ENCODE results near the gene RPF1. TPM values are rescaled to one million over a fixed set of nuclear protein-coding genes. Genes with fewer than 3 reads are reported as not detected.

The RPF1 gene
- polyA plus RNA-seq, 3 donors = 11.9 to 25.4 (median 23.8) TPM

GRCh38 chr1:84433258-84434080 lies 45.6 kb upstream of the RPF1 start:
- WGBS (ENCODE audit: insufficient coverage) = 13% methylated on average over 5 of the region's 11 CpGs
- Mint-ChIP-seq H3K4me3 (peak overlapping the region; percentile 71 to 82), H3K9me3 (peaks cover 0 to 8% (median 4%) of the 10 kb centered on the region in 7 donors), H3K4me1 (peaks cover 19% of the 10 kb centered on the region), H3K36me3 (peaks cover 0 to 1% of the 10 kb centered on the region in 2 donors), H3K27ac (peak overlapping the region in 4 of 7 donors; percentile 44 to 76 (median 68)), H3K27me3 (ENCODE audit: low read depth in 3 of 3) (no peaks in the 10 kb centered on the region)
- TF ChIP-seq, protein P1, sequence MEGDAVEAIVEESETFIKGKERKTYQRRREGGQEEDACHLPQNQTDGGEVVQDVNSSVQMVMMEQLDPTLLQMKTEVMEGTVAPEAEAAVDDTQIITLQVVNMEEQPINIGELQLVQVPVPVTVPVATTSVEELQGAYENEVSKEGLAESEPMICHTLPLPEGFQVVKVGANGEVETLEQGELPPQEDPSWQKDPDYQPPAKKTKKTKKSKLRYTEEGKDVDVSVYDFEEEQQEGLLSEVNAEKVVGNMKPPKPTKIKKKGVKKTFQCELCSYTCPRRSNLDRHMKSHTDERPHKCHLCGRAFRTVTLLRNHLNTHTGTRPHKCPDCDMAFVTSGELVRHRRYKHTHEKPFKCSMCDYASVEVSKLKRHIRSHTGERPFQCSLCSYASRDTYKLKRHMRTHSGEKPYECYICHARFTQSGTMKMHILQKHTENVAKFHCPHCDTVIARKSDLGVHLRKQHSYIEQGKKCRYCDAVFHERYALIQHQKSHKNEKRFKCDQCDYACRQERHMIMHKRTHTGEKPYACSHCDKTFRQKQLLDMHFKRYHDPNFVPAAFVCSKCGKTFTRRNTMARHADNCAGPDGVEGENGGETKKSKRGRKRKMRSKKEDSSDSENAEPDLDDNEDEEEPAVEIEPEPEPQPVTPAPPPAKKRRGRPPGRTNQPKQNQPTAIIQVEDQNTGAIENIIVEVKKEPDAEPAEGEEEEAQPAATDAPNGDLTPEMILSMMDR (IDR thresholded peaks at IDR 0.05) = peak; percentile 87
- Histone ChIP-seq H3K27me3 (ENCODE audit: control insufficient read depth in 2 of 2, insufficient read depth in 2 of 2, low read length in 2 of 2) (no peaks in the 10 kb centered on the region), H3K9ac (ENCODE audit: insufficient read depth, low read length, poor library complexity, severe bottlenecking) (peak overlapping the region; percentile 4), H3K4me2 (replicated peaks; ENCODE audit: extremely low read depth, low read length, poor library complexity, severe bottlenecking) (peak overlapping the region; percentile 68), H3K36me3 (replicated peaks in 1 of 2; ENCODE audit: control insufficient read depth in 1 of 2, insufficient read depth in 2 of 2, low read length in 2 of 2) (no peaks in the 10 kb centered on the region), H4K20me1 (ENCODE audit: insufficient read depth, low read length) (no peaks in the 10 kb centered on the region), H2AFZ (ENCODE audit: insufficient read depth, low read depth, low read length, poor library complexity, severe bottlenecking) (peak overlapping the region; percentile 71), H3K4me1 (ENCODE audit: control insufficient read depth in 1 of 2, insufficient read depth in 2 of 2, low read length in 2 of 2) (peaks cover 51 to 61% of the 10 kb centered on the region in 2 donors), H3K9me3 (replicated peaks in 1 of 2; ENCODE audit: control insufficient read depth in 1 of 2, insufficient read depth in 1 of 2, low read length in 2 of 2) (no peaks in the 10 kb centered on the region), H3K4me3 (replicated peaks in 1 of 3; ENCODE audit: low read depth in 2 of 3, low read length in 3 of 3) (peak overlapping the region; percentile 21 to 64 (median 58)), H3K27ac (ENCODE audit: low read depth in 1 of 2, low read length in 2 of 2) (peak overlapping the region in 1 of 2 donors; percentile 88), H3K79me2 (ENCODE audit: insufficient read depth, low read length) (no peaks in the 10 kb centered on the region)
- DNase-seq = peak; percentile 51 to 63 (median 60)
- intact Hi-C loops (cut with micrococcal nuclease) = loop anchor here in 1 of 2 donors (10.0 kb wide), 1 partner anchor 141 kb away; the partner anchor contains the start of gene CTBS

DNA sequence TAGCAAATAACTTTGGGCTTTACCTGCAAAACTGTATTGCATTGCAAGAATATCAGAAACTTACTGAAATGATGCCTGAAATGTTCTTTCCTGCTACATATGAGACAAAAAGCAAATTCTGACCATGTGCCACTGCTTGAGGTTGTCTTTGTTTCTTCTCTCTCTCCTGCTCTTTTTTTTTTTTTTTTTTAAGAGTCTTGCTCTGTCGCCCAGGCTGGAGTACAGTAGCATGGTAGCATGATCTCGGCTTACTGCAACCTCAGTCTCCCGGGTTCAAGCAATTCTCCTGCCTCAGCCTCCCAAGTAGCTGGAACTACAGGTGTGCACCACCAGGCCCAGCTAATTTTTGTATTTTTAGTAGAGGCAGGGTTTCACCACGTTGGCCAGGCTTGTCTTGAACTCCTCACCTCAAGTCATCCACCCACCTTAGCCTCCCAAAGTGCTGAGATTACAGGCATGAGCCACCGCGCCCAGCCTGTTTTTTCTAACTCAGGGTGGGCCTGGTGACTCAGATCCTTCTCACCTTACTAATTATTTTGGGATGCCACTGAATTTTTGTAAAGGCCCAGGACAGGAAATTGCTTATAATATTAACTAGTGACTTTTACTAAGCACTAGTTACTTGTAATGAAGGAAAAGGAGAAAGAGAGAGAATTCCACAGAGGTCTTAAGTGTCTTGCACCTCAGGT lies 44.8 kb upstream of the RPF1 start:
- H3K4me3 ChIP-seq (replicated peaks in 1 of 3; ENCODE audit: low read depth in 2 of 3, low read length in 3 of 3) = peak overlapping the region in 1 of 3 experiments; percentile 65

More for the DNA sequence above, 44.8 kb upstream of the RPF1 start:
- 80% methylated on average over 2 of the region's 6 CpGs for WGBS (ENCODE audit: insufficient coverage)
- peak overlapping the region; percentile 70 for H3K4me2 ChIP-seq (replicated peaks; ENCODE audit: extremely low read depth, low read length, poor library complexity, severe bottlenecking)
- no peaks in the 10 kb centered on the region for H3K9me3 ChIP-seq (replicated peaks in 1 of 2; ENCODE audit: control insufficient read depth in 1 of 2, insufficient read depth in 1 of 2, low read length in 2 of 2)
- no peak overlapping the region for H3K9ac ChIP-seq (ENCODE audit: insufficient read depth, low read length, poor library complexity, severe bottlenecking)
- peak overlapping the region; percentile 63 to 88 for H3K27ac ChIP-seq (ENCODE audit: low read depth in 1 of 2, low read length in 2 of 2)
- H3K4me1 Mint-ChIP-seq = peaks cover 19% of the 10 kb centered on the region
- peaks cover 0 to 1% of the 10 kb centered on the region in 2 donors for H3K36me3 Mint-ChIP-seq
- DNase-seq = no peak
- H3K4me1 ChIP-seq (ENCODE audit: control insufficient read depth in 1 of 2, insufficient read depth in 2 of 2, low read length in 2 of 2) = peaks cover 51 to 61% of the 10 kb centered on the region in 2 donors
- H3K27me3 Mint-ChIP-seq (ENCODE audit: low read depth in 3 of 3) = no peaks in the 10 kb centered on the region
- TF ChIP-seq, protein P1 (IDR thresholded peaks at IDR 0.05) = peak; percentile 52
- peaks cover 0 to 8% (median 2%) of the 10 kb centered on the region in 7 donors for H3K9me3 Mint-ChIP-seq
- no peaks in the 10 kb centered on the region for H3K79me2 ChIP-seq (ENCODE audit: insufficient read depth, low read length)
- intact Hi-C loops (cut with micrococcal nuclease) = loop anchor here in 1 of 2 donors (10.0 kb wide), 1 partner anchor 141 kb away; the partner anchor contains the start of gene CTBS
- H3K27me3 ChIP-seq (ENCODE audit: control insufficient read depth in 2 of 2, insufficient read depth in 2 of 2, low read length in 2 of 2) = no peaks in the 10 kb centered on the region
- no peaks in the 10 kb centered on the region for H3K36me3 ChIP-seq (replicated peaks in 1 of 2; ENCODE audit: control insufficient read depth in 1 of 2, insufficient read depth in 2 of 2, low read length in 2 of 2)
- peak overlapping the region in 1 of 2 donors; percentile 71 for H3K4me3 Mint-ChIP-seq
- no peaks in the 10 kb centered on the region for H4K20me1 ChIP-seq (ENCODE audit: insufficient read depth, low read length)
- peak overlapping the region; percentile 73 for H2AFZ ChIP-seq (ENCODE audit: insufficient read depth, low read depth, low read length, poor library complexity, severe bottlenecking)
- peak overlapping the region in 2 of 7 donors; percentile 64 to 69 for H3K27ac Mint-ChIP-seq
